GM18867 (cell line): ENCODE measurements around the gene EMILIN2.
"Not testable (repeated sequence)": the region's sequence is repeated elsewhere in the genome, so short reads cannot be mapped to it uniquely, and the experiment has no call there.

Experiments used
- ATAC-seq: cut with Tn5 transposase; IDR thresholded peaks from one replicate; pipeline ENCODE4 v1.9.1; 2021; ENCODE audit warnings: mild to moderate bottlenecking, moderate library complexity; ENCODE audit not compliant: unreplicated experiment

The EMILIN2 gene

DNA sequence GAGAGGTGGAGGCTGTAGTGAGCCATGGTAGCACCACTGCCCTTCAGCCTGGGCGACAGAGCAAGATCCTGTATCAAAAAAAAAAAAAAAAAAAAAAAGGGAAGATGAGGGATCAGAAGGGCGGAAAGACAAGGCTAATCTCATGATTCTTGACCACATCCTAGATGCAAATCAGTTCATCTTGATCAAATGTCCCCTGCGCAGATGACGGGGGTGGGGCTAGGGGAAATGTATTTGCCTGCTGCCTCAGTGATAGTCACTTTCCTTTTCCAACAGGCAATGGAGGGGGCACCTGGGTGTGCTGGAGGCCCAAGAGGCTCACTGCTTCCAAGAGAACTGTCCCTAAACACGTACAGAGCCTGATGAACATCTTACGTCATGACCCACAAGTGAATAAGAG, 3.7 kb upstream of the EMILIN2 start:
- no peak for ATAC-seq

DNA sequence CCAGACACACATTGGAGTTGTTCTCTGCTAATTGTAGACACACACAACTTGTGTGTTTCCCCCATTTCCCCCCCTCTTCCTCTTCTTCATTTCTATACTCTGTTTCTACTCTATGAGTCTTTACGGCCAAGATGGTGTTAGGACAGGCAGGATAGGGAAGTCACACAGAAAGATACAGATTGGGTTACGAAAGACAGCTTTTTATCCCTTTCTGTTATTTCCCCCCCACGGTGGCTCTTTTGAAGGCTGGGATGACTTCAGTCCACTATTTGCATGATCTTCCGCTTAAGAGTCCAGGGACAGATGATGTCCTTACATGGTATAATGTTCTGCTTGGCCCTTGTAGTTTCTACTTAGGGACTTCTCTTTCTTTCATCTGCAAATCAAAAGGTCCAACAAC, 1.6 kb upstream of the EMILIN2 start:
- no peak for ATAC-seq

DNA sequence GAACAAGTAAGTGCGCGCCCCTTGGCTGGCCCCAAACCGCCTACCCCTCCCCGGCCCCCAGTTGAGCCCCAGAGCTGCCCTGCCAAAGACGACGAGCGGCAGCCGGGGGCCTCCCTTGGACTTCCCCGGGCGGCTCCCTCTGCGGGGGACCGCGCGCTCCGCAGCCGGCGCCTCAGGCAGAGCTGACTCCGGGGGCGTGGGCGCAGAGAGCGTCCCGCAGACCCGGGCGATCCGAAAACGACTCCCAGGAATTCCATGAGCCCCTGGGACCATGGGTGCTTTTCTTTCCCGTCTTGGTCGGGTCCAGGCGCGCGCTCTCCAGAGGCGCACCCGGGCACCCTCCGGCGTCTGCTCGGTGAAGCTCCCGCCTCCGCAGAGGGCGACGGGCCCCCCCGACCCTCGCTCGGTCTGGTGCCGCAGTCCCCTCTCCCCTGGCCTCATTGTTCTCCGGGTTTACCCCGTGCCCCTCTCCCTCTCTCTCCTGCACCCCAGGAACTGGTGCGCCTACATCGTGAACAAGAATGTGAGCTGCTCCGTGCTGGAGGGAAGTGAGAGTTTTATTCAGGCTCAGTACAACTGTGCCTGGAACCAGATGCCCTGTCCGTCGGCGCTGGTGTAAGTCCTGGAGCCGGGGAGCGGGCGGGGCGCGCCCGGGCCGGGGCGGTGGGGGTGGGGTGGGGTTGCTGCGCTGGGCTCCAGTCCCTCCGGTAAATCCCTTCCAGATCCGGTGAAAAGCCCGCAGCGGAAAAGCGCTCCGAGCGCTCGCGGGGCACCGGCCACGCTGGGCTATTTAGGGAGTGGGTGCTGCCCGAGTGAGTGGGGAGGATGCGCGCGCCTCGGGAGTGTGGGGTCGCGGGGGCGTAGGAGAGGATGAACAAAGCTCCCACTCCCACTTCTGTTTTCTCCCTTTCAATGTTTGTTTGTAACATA, 776 bp downstream of the EMILIN2 start:
- peak; percentile 32 for ATAC-seq

DNA sequence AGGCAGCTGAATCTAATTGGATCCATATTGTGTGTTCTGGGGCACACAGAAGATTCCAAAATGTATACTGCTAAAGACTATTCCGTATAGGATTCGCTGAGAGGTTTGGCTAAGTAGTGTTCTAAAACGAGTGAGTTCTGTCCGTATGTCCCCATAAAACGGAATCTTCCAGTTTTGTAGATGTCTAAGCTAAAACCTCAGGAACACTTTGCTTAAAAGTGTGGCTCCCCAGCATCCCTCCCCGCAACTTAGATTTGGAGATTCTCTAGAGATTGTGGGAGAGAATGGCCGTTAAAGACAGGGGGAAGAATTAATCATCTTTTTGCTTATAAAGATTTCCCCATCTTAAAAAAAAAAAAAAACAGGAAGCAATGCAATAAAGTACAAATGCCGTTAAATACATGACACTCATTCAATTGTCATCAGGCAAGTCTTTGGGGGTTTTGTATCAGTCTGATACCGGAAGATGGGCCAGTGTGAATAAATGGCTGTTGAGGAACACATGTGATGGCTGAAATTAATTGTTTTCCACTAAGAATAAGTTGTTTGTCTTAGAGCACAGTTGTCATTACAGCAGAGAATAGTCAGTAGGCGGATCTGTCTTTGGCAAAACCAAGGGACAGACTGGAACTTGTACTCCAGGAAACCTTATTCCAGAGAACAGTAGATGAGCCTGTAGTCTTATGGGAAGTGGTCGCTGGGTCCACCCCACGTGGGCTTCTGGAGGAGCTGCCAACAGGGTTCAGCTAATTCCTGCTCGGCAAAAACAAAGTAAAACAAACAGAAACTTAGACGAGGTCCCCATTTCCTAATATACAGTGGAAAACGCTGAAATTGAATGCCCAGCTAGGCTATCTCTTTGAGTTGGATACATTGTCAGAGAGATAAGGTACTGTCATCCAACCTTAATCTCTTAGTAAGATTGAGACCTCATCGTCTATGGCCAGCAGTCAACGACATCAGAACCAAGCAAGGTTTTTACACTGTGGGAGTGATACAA, 1.7 kb downstream of the EMILIN2 start:
- no peak for ATAC-seq

DNA sequence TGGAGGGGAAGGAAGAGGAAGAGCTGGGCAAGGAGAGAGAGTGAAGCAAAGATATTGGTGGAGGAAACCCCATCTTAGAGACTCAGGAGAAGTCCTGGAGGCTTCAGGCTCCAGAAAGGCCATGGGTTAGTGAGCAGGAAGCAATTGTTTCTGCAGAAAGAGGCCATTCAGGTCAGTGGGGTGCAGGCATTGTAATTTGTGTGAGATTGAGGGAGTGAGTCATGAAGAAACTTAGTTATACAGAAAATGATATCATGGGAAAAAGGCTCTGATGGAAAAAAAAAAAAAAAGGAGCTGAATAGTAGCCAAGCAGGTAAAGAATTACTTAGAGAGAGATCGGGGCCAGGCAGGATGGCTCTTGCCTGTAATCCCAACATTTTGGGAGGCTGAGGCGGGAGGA, 4.0 kb downstream of the EMILIN2 start:
- ATAC-seq = no peak

DNA sequence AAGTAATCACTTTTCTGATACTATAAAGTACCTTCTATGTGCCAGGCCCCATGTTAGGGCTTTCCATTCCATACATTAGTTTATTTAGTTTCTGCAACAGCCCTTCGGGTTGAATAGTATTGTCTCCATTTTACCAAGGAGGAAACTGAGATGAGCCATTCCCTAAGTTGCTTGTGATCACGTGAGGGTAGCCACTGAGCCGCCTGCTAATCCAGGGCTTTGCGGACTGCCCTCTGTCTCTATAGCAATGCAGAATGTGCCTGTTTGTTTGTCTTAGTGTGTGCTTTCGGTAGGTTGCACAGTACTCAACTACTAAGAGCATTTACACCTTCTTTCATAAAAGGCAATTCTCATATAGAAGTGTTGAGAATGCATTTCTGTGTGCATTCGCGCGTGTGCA, 5.0 kb downstream of the EMILIN2 start:
- ATAC-seq = no peak

DNA sequence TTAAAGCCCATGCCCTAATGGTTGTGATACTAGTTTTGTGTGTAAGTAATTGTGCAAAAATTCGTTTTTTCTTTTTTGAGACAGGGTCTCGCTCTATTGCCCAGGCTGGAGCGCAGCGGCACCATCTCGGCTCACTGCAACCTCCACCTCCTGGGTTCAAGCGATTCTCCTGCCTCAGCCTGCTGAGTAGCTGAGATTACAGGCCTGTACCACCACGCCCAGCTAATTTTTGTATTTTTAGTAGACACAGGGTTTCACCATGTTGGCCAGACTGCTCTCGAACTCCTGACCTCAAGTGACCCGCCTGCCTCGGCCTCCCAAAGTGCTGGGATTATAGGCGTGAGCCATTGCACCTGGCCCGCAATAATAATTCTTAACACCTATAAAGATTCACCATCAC, 5.7 kb downstream of the EMILIN2 start:
- ATAC-seq = not testable (repeated sequence)

DNA sequence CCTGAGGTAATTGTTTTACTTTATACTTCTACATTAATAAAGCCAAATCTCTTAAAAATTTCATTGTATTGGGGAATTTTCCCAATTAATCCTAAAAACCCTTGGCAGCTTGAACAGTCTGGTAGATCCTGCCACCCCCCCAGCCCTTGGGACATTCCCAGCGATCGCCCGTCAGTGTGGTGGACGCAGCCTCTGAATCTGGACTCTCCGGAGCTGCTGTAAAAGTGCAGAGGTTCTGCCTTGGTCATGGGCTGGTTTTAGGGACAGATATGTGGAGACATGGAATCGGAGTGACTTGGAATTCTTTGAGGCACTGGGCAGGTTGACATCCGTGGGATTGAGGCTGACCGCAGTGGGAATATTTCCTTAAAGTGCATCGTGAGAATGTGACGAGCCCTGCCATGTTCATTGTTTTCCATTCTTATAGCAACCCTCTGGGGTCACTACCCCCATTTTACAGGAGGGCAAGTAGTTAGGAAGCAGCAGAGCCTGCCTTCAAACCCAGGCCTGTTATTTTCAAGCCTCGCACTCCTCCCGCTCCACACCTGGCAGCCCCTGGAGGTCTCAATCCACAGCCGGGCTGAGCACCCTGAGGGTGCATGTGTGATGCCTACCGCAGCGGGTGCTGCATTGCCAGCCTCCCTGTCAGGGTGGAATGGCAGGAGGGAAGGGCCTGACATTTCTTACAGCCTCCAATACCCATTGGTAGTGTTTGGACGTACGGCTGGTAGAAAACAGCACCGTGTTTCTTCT, 6.5 kb downstream of the EMILIN2 start:
- no peak for ATAC-seq

DNA sequence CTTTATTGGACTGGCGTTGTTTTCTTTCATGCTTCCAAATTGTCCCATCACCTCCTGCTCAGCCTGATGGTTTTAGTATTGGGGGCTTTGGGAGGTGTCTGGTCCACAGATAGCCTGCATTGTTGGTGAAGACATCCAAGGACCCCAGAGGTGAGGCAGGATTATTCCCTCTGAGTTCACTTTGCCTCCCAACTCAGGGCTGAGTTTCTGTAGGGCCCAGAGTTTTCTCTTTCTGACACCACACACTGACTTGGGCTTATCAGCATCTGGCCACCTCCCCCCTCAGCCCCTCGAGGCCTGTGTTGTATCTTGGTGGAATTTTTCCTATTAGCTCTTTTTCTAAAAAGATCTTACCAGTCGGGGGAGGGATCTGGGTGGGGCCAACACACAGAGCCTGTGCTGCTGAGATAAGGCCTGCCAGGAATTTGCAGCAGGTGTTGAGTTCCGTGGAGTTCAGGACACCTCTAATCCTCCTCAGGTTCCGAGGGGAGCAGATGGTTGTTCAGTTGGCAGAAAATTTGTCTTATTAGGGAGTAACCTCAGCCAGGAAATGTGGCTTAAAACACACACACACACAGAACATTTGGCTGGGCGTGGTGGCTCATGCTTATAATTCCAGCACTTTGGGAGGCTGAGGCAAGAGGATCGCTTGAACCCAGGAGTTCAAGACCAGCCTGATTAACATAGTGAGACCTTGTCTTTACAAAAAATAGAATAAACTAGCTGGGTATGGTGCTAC, 7.3 kb downstream of the EMILIN2 start:
- ATAC-seq = no peak

DNA sequence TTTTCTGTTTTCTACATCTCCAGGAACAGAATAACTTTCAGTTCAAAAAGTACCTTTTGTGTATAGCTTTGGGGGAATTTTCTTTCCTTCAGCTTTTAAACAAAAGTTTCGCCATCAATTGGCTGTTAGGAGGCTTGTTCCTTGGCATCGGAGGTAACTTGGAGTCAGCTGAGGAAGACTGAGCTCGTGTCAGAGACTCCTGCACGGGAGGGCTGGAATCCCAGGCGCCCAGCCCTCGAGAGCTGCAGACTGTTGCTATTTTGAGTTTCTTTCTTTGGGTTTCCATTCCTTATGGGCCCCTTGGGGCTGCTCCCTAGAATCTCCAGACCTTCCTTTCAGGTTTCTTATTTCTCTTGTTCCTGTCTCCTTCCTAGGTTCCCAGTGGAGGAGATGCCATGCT, 8.1 kb downstream of the EMILIN2 start:
- ATAC-seq = no peak

DNA sequence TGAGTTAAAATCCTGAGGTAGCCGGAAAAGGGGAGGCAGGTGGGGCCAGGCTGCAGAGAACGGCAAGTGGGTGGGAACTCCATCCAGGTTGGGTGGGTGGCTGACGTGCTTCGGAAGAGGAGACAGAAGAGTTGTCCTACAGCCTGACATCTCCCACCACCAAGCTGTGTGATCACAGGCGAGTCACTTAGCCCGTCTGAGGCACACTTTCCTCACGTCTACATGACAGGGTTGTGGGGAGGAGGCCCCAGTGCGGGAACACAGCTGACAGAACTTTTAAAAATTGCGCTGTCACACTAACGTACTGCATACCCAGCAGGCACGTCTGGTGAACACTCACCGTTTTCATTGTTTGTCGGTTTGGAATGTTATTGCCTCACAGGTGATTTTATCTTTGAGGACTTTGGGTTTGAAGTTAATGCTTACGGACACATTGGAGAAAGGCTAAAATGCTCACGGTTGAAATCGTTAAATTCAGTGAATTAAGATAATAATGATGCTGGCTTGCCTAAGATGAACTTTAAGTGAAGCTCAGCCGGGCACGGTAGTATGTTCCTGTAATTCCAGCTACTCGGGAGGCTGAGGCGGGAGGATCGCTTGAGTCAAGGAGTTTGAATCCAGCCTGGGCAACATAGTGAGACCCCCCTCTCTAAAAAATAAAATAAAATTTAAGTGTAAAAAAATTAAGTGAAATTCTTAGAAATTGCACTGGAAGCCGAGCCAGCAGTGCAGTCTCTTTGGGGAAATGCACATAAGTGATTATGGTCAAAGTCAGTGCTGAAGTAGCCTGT, 8.9 kb downstream of the EMILIN2 start:
- ATAC-seq = no peak

DNA sequence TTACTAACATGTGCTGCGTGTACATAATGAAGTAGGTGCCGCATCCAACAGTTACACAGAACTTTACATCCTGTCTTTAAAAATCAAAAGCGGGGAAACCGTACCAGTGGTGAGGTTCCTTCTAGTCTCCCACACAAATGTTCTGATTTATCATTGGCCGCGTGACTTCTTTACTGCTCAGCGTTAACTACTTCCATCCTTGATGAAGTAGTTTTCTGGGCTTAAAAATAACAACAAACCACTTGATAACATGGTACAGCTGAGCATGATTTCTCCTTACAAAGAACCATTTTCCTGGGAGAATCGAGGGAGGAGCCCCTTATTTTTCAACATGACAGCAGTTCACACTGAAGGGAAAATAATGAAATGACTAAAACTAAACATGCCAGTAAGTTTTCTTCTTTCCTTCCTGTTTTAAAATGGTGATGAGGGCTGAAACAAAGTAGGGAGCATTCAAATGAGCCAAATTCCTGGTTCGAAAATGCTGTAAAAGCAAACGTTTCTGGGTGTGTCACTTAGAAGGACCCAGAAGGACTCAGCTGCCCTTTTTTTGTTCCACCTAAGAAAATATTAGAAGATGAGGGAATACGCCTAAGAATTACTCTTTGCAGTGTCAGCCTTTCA, 9.9 kb downstream of the EMILIN2 start:
- ATAC-seq = no peak

DNA sequence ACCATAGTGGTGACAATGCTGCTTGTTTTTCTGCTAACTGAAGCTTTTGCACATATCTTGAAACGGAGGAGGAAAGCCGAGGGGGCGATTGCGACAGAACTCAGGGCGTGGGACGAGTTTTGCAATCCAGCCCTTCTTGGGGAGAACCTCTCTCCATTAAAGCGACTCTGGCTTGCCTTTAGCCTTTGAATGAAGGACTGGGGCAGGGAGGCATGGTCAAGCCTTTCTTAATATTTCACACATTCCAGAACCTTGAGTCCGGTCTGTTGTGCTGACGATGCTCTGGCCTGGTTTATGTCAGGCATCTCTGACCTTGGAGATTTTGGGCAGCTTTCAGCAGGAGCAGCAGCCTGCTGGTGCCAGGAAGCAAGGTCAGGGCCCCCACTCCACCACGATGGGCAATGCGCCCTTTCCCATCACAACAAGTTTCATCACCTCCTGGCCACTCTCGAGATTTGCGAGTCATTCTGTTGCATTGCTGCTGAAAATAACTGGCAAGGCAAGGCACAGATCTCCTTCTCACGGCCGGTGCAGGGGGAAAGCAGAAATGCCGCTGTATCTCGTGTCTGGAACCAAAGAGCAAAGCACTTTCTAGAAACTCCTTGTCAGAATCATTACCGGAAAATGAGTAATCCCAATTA, 10.8 kb downstream of the EMILIN2 start:
- ATAC-seq = no peak

DNA sequence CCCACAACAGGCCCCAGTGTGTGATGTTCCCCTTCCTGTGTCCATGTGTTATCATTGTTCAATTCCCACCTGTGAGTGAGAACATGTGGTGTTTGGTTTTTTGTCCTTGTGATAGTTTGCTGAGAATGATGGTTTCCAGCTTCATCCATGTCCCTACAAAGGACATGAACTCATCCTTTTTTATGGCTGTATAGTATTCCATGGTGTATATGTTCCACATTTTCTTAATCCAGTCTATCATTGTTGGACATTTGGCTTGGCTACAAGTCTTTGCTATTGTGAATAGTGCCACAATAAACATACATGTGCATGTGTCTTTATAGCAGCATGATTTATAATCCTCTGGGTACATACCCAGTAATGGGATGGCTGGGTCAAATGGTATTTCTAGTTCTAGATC, 13.6 kb downstream of the EMILIN2 start:
- not testable (repeated sequence) for ATAC-seq

DNA sequence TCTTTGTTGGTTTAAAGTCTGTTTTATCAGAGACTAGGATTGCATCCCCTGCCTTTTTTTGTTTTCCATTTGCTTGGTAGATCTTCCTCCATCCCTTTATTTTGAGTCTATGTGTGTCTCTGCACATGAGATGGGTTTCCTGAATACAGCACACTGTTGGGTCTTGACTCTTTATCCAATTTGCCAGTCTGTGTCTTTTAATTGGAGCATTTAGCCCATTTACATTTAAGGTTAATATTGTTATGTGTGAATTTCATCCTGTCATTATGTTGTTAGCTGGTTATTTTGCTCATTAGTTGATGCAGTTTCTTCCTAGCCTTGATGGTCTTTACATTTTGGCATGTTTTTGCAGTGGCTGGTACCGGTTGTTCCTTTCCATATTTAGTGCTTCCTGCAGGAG, 17.2 kb downstream of the EMILIN2 start:
- not testable (repeated sequence) for ATAC-seq

DNA sequence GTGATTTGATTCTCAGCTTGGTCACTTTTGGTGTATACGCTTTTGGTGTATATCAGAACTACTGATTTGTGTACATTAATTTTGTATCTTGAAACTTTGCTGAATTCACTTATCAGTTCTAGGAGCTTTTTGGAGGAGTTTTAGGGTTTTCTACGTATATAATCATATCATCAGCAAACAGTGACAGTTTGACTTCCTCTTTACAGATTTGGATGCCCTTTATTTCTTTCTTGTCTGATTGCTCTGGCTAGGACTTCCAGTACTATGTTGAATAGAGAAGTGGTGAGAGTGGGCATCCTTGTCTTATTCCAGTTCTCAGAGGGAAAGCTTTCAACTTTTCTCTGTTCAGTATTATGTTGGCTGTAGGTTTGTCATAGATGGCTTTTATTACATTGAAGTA, 19.7 kb downstream of the EMILIN2 start:
- ATAC-seq = not testable (repeated sequence)

DNA sequence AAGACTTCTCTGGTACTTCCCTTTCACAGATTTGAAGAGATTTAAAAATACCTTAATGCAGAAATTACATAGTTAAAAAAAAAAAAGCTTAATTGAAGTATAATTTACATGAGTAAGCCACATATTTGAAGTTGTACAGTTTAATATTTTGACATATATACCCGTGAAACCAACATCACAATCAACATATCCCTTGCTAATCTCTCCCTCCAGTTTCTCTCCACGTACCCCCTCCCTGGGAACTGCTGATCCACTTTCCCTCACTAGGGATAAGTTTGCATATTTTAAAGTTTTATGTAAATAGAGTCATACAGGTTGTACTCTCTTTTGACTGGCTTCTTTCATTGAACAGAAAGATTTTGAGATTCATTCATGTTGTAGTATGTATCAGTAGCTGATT, 22.4 kb downstream of the EMILIN2 start:
- ATAC-seq = no peak

DNA sequence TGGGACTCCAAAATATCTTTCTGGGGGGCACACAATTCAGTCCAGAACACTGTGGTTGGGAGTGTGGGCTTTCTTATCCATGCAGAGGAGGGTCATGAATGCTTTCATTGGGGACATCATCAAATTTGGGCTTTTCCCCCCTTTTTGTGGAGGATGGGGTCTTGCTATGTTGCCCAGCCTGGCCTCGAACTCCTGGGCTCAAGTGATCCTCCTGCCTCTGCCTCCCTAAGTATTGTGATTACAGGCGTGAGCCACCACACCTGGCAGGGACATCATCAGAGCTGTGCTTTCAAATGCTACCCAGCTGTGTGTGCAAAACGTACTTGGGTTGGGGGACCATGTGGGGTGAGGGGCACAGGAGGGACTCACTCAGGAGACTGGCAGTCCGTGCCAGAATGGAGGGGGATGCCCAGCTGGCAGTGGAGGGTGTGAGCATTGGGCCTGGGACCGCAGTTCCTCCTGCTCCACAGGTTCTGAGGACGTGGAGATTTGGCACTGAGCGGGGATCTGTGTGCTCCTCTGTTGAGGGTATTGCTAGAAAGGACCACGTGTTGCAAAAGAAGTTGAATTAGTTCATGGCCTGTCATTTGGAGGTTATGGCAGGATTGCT, 24.4 kb downstream of the EMILIN2 start:
- ATAC-seq = no peak
